CD4-positive, alpha-beta T cell treated with Interleukin-17A for 4 hours (primary cell): Measurements from ENCODE around the gene MAN1B1.

Experiments
- DNase-seq: peaks from one replicate; pipeline ENCODE4 v3.0.0-alpha.2; 2020; ENCODE audit warnings: mixed read lengths

The MAN1B1 gene

GRCh38 chr9:137069508-137070091, 17.2 kb upstream of the MAN1B1 start:
- DNase-seq: no peak

GRCh38 chr9:137070201-137070905, 16.4 kb upstream of the MAN1B1 start, which contains the start of gene SAPCD2:
Gene SAPCD2 (minus strand): TSS chr9:137070557. CDS start chr9:137070460, 97 bp downstream.
- DNase-seq: peak; percentile 84

GRCh38 chr9:137070906-137071275, 15.9 kb upstream of the MAN1B1 start:
- no peak for DNase-seq

GRCh38 chr9:137071282-137071681, 15.5 kb upstream of the MAN1B1 start:
- DNase-seq: no peak

- DNase-seq: no peak
Measured at GRCh38 chr9:137073992-137074399, 12.8 kb upstream of the MAN1B1 start.

DNA sequence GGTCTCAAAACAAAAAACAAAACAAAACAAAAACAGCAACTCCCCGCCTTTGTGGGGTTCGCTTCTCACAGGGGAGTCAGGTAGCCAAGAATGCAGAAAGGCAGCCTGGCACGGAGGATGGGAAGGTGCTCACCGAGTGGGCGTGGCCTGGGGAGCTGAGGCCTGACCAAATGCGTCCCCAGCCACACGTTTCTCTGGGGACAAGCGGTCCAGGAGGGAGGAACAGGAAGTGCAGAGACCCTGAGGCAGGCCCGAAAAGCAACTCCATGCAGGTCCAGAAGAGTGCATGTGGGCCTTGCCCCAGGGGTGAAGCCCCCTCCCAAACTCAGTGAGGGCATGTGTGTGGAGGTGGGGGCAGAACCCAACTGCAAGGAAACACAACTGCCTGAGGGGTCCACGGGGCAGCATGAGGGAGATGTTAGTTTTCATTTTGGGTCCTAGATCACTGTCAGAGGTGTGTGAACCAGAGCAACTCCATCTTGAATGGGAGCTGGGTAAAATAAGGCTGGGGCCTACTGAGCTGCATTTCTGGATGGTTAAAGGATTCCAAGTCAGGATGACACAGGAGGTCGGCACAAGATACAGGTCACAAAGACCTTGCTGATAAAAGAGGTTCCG, 12.0 kb upstream of the MAN1B1 start:
- DNase-seq: no peak

DNA sequence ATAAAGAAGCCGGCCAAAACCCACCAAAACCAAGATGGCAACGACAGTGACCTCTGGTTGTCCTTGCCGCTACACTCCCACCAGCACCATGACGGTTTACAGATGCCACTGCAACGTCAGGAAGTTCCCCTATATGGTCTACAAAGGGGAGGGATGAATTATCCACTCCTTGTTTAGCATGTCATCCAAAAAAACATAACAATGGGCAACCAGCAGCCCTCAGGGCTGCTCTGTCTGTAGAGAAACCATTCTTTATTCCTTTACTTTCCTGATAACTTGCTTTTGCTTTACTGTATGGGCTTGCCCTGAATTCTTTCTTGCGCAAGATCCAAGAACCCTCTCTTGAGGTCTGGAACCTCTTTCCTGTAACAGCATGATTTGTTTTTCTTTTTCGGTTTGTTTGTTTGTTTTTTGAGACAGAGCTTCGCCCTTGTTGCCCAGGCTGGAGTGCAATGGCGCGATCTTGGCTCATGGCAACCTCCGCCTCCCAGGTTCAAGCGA, 11.5 kb upstream of the MAN1B1 start:
- no peak for DNase-seq

DNA sequence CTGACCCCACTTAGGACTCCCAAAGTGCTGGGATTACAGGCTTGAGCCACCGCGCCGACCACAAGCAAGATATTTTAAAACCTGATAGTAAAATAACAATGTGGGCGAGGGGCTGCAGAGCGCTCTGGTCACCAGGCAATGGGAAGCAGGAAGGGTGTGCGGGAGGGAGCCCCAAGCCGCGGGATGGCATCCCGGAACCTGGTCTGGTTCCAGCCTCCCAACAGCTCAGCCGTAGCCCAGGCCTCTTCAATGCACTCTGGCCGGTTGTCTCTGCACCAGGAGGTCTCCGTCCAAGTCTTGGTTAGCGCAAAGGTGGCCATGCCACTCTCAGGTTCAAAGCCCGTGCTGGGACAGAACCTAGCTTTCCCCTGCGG, 10.2 kb upstream of the MAN1B1 start:
- no peak for DNase-seq

DNA sequence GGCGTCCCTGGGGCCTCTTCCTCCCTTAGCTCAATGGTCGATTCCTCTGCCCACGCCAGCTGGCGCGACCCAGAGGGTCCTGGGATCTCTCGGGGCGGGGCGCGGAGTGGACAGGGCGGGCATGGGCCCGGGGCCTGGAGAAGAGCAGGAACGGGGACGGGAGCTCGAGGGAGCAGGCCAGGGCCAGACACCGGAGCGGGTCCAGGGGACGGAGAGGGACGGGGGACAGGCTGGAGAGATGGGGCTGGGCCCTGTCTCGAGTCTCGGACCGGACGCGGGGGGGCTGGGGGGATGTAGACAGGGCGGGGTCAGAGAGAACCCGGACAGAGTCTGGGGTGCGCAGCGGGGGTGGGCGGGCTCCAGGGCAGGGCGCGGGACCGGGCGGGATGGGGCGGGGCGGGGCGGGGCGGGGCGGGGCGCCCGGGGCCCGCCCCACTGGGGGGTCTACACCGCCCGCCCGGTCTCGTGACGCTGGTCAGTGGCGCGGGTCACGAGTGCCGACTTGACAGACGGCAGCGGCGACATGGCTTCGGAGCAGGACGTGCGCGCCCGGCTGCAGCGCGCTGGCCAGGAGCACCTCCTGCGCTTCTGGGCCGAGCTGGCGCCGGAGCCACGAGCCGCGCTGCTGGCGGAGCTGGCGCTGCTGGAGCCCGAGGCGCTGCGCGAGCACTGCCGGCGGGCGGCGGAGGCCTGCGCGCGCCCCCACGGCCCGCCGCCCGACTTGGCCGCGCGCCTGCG, 9.6 kb upstream of the MAN1B1 start, which contains the start of gene UAP1L1:
TSS of gene UAP1L1 (plus strand) at position 508 of the 738 bp plus-strand sequence. CDS start at position 524, 16 bp downstream.
- peak; percentile 58 for DNase-seq

GRCh38 chr9:137077758-137078693, 8.8 kb upstream of the MAN1B1 start:
- peak; percentile 60 for DNase-seq

DNA sequence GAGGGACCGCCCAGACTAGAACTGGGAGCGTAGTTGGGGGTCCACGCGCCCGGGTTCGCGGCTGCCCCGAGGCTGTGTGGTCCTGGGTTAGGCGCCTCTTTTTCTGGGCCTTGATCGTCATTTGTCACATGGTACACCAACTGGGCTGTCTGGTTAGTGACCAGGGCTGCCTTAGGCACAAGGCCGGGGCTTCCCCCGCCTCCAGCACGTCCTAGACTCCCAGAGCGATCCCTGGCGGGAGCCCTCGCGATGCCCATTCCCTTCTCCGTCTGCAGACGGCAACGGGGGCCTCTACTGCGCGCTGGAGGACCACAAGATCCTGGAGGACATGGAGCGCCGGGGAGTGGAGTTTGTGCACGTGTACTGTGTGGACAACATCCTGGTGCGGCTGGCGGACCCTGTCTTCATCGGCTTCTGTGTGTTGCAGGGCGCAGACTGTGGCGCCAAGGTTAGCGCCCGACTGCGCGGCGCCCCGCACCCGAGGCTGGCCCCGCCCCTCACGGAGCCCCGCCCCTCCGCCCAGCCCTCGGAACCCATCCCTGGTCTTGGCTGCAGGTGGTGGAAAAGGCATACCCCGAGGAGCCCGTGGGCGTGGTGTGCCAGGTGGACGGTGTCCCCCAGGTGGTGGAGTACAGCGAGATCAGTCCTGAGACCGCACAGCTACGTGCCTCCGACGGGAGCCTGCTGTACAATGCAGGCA, 7.9 kb upstream of the MAN1B1 start:
- no peak for DNase-seq

DNA sequence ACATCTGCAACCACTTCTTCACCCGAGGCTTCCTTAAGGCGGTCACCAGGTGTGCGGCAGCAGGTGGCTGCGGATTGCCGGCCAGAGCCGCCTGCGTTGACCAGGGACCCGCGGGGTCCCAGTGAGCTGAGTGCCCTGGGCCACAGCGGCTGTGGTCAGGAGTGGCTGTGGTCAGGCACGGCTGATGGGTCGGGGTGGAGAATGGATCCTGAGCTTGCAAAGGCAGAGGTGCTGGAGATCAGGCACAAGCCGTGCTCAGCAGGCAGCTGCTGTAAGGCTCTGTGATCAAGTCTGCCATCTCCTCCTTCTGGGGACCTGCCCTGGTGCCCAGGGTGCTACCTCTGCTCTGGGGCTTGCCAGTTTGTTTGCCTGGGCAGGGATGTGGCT, 7.4 kb upstream of the MAN1B1 start:
- DNase-seq: no peak

DNA sequence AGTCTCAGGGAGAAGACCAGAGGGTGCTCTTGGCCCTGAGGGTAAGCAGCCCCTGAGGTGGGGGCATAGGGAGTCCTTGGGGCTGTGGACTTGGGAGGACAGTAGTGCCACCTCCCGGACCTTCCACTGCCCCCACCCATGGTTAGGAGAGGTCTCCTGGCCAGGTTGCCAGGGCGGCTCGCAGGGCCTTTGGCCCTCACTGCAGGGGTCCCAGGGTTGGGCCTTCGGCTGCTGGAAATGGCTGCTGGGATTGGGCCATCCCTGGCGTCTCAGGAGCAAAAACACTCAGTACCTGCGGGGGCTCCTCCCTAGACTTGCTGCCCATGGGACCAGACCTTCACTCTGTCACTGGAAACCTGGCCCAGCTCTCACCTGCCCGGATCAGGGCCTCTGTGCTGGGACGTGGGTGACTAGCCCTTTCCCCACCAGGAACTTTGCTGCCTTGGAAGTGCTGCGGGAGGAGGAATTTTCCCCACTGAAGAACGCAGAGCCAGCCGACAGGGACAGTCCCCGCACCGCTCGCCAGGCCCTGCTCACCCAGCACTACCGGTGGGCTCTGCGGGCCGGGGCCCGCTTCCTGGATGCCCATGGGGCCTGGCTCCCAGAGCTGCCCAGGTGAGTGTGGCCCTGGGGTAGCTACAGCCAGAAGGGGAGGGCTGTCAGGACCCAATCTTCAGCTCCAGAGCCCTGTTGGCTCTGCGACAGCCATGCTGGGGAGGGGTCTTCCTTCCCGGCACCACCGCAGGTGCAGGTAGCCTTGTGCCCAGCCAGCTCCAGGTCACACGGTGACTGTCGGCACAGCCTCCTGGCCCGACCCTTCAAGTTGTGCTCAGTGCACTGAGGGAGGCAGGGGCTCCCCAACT, 6.3 kb upstream of the MAN1B1 start:
- DNase-seq: no peak

DNA sequence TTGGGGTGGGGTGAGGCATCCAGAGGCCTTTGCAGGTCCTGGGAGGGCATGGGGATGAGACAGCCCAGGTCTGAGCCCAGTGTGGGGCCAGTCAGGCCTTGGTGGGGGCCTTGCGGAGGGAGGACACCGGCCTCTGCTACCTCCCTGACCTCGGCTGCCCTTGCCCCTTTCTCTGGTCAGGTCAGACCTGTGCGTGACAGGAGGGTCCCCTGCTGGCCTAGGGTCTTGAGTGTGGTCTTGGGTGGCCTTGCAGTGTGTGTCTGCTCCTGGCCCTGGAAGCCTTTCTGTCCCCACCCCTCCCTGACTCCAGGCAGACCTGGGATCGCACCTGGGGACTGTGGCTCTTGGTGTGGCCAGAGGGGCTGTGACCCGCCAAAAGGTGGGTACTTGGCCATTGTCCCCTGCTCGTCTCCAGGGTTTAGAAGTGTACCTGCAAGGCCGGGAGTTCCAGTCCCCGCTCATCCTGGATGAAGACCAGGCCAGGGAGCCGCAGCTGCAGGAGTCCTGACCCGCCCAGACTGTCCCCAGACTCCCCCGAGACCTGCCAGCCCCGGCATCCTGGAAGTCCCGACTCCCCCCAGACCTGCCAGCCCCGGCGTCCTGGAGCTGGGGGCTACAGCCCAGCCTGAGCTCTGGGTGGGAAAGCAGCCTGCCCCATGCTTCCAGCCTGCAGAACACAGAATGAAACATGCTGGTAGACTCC, 4.4 kb upstream of the MAN1B1 start:
- no peak for DNase-seq

DNA sequence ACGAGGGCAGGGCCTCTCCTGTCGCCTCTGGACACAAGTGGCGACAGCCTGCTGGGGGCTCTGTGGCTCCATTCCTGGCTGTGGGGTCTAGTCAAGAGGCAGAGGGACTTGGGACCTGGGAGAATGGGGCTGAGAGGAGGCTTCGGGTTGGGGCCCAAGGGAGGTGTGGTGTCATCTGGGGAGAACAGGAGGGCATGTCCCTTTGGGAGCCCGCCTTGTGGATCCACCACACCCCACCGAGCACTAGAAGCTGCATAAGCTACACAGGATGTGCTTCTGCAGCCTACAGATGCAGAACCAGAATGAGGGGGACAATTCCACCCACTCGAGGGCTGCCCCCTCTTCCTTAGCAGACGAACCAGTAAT, 3.9 kb upstream of the MAN1B1 start:
- no peak for DNase-seq

GRCh38 chr9:137083394-137084004, 3.3 kb upstream of the MAN1B1 start:
- no peak for DNase-seq

DNA sequence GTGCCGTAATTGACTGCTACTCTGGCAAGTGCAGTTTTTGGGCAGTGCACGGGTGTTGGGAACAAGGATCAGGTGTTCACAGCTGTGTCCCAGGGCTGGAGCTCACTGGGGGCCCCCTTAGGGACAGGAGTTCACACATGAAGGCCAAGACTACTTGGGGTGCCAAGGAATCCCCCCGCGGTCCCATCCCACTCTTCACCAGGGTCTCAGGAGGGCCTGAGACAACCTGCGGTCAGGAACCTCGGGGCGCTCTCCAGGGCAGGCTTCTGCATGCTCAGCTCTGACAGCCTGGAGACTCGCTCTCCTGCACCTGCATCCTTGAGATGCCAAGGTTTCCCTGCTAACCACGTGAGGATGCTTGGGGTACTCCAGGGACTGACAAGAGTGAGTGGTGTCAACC, 2.3 kb upstream of the MAN1B1 start:
- no peak for DNase-seq

DNA sequence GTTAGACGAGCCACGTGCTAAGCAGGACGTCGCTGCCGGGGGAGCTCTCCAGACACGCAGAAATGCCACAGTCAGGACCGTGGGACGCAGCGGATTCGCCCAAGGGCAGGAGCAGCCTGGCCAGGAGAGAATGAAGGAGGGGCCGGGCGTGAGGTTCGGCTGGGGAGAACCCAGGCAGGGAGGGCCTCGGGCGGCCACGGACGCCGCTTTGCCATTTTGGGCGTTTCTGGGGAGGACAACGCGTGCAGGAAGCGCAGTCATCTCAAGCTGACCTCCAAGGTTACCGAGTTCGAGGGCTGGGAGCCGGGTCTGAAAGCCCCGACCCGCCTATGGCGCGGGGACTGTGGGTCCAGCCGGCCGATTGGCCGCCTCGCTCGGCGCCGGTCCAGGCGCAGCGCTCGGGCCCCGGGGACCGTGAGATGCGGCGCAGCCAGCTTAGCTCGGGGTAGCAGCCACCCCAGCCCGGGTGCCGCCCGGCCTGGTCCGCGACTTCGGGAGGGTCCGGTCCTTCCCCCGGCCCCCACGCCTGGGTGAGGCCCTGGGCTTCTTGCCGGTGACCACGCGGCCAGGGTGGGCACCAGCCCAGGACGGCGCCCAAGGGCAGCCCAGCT, 760 bp upstream of the MAN1B1 start:
- DNase-seq: peak; percentile 27

- no peak for DNase-seq
Measured at GRCh38 chr9:137087409-137087925, 682 bp downstream of the MAN1B1 start.
